Glutamatergic neuron (in vitro differentiated cells): Measurements from ENCODE around the gene ATOH1. TPM values are rescaled to one million over a fixed set of nuclear protein-coding genes. Genes with fewer than 3 reads are reported as not detected.
A peak's percentile ranks its signal among the peaks of the same experiment; 100 is the strongest.

ENCODE experiments used
- DNase-seq: peaks from one replicate; pipeline ENCODE4 v3.0.0; 2022
- H3K27ac Mint-ChIP-seq: one replicate; pipeline ENCODE4 v1.8.0; 2020; ENCODE audit warnings: mild to moderate bottlenecking, mixed read lengths, inconsistent platforms; ENCODE audit not compliant: unreplicated experiment
- H3K27me3 Mint-ChIP-seq: one replicate; pipeline ENCODE4 v1.8.0; 2020; ENCODE audit warnings: mild to moderate bottlenecking, moderate library complexity, mixed read lengths, inconsistent platforms; ENCODE audit not compliant: unreplicated experiment
- H3K36me3 Mint-ChIP-seq: one replicate; pipeline ENCODE4 v1.8.0; 2020; ENCODE audit warnings: mild to moderate bottlenecking, mixed read lengths, inconsistent platforms; ENCODE audit not compliant: unreplicated experiment
- H3K4me1 Mint-ChIP-seq: one replicate; pipeline ENCODE4 v1.8.0; 2020; ENCODE audit warnings: mild to moderate bottlenecking, low read depth, mixed read lengths, inconsistent platforms; ENCODE audit not compliant: unreplicated experiment
- H3K4me3 Mint-ChIP-seq: one replicate; pipeline ENCODE4 v1.8.0; 2020; ENCODE audit warnings: mild to moderate bottlenecking, mixed read lengths, inconsistent platforms; ENCODE audit not compliant: unreplicated experiment
- H3K9me3 Mint-ChIP-seq: one replicate; pipeline ENCODE4 v1.8.0; 2020; ENCODE audit warnings: mild to moderate bottlenecking, moderate library complexity, mixed read lengths, inconsistent platforms; ENCODE audit not compliant: unreplicated experiment
- total RNA-seq: library from RNA; stranded (reverse); fragmentation: NEBNext Ultra II Directional; extraction: Animal tissue kit (Norgen Biotek cat#: 25700); gene quantifications from one replicate; pipeline ENCODE4 v1.2.1, GENCODE V29; 2021; ENCODE audit not compliant: unreplicated experiment
- TF ChIP-seq, protein P1 (sequence below): fragments of 200-600 bp; sonication (generic); IDR thresholded peaks from one replicate; pipeline ENCODE4 v1.5.0; 2021; ENCODE audit not compliant: partially characterized antibody, unreplicated experiment

The ATOH1 gene
- total RNA-seq, 1 donor from 2014 or later, result not detected

DNA sequence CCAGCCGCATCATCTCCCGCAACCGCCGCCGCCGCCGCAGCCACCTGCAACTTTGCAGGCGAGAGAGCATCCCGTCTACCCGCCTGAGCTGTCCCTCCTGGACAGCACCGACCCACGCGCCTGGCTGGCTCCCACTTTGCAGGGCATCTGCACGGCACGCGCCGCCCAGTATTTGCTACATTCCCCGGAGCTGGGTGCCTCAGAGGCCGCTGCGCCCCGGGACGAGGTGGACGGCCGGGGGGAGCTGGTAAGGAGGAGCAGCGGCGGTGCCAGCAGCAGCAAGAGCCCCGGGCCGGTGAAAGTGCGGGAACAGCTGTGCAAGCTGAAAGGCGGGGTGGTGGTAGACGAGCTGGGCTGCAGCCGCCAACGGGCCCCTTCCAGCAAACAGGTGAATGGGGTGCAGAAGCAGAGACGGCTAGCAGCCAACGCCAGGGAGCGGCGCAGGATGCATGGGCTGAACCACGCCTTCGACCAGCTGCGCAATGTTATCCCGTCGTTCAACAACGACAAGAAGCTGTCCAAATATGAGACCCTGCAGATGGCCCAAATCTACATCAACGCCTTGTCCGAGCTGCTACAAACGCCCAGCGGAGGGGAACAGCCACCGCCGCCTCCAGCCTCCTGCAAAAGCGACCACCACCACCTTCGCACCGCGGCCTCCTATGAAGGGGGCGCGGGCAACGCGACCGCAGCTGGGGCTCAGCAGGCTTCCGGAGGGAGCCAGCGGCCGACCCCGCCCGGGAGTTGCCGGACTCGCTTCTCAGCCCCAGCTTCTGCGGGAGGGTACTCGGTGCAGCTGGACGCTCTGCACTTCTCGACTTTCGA, 654 bp downstream of the ATOH1 start:
- Mint-ChIP-seq H3K27ac (no peak overlapping the region), H3K9me3 (peaks cover 16% of the 10 kb centered on the region), H3K36me3 (peaks cover 5% of the 10 kb centered on the region), H3K27me3 (peaks cover 32% of the 10 kb centered on the region), H3K4me1 (peaks cover 13% of the 10 kb centered on the region), H3K4me3 (peak overlapping the region; percentile 89)
- peak; percentile 46 for DNase-seq
- TF ChIP-seq, protein P1, sequence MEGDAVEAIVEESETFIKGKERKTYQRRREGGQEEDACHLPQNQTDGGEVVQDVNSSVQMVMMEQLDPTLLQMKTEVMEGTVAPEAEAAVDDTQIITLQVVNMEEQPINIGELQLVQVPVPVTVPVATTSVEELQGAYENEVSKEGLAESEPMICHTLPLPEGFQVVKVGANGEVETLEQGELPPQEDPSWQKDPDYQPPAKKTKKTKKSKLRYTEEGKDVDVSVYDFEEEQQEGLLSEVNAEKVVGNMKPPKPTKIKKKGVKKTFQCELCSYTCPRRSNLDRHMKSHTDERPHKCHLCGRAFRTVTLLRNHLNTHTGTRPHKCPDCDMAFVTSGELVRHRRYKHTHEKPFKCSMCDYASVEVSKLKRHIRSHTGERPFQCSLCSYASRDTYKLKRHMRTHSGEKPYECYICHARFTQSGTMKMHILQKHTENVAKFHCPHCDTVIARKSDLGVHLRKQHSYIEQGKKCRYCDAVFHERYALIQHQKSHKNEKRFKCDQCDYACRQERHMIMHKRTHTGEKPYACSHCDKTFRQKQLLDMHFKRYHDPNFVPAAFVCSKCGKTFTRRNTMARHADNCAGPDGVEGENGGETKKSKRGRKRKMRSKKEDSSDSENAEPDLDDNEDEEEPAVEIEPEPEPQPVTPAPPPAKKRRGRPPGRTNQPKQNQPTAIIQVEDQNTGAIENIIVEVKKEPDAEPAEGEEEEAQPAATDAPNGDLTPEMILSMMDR, result no peak

DNA sequence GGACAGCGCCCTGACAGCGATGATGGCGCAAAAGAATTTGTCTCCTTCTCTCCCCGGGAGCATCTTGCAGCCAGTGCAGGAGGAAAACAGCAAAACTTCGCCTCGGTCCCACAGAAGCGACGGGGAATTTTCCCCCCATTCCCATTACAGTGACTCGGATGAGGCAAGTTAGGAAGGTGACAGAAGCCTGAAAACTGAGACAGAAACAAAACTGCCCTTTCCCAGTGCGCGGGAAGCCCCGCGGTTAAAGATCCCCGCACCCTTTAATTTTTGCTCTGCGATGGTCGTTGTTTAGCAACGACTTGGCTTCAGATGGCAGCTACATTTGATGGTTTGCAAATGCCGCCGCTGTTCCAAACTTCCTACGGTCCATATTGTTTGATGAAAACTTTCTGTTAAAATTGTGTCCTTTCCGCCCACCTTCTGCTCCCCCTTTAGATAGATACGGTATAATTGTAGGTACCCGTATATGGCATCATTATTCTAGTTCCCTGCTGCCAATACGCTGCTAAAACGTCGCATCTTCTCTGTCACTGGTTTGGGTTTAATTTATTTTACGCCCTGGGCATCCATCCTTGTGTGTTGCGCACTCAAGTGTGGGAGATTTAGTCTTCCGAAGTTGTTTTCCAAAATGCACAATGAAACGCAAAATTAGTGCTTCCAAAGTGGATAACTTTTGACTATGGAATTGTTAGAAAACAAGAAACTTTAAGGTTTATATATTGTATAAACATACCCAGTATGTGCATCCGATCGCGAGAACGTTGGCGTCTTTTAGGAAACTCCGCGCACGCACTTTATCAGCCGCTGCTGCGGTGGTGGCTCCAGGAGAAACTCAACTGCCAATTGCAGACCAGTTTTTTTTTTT, 1.5 kb downstream of the ATOH1 start:
- no peak overlapping the region for H3K27ac Mint-ChIP-seq

DNA sequence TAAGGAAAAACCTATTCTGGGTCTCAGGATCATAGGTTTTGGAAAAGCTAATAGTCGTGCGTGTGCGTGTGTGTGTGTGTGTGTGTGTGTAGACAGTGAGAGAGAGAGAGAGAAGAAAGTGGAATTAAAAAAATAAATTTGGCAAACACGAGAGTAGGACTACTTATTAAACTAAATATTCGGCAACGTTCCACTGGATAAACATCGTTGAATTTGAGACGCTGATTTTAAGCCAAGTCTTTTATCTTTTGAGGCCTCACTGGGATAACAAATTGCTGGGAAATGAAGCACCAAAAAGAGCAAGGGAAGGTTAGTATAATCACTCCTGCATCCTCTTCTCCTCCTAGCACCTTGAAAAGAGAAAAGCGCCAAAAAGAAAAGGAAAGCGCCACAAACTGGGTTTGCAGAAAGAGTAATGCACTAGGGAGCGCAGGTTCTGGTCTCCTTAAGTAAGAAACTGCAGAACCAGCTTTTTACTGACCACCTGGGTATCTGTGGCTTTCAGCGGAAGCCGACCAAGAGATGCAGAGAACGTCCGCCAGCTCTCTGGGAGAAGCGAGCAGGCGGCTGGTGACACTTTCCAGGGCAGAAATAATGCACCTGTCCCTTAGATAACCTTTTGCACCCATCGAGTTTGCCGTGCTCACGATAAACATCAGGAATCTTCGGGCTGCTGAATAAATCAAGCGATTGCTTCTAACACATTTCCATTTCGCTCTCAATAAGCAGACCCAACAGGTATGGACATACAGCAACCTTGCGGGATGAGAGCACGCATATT, 3.4 kb downstream of the ATOH1 start:
- Mint-ChIP-seq H3K27ac (no peak overlapping the region), H3K4me1 (peaks cover 13% of the 10 kb centered on the region), H3K4me3 (no peak overlapping the region), H3K27me3 (peaks cover 29% of the 10 kb centered on the region), H3K36me3 (peaks cover 5% of the 10 kb centered on the region), H3K9me3 (peaks cover 16% of the 10 kb centered on the region)
- DNase-seq, result no peak
- TF ChIP-seq, protein P1, result no peak

More for the DNA sequence above, 1.5 kb downstream of the ATOH1 start:
- Mint-ChIP-seq H3K36me3 (peaks cover 5% of the 10 kb centered on the region), H3K27me3 (peaks cover 32% of the 10 kb centered on the region), H3K4me1 (peaks cover 13% of the 10 kb centered on the region), H3K9me3 (peaks cover 16% of the 10 kb centered on the region), H3K4me3 (peak overlapping the region; percentile 89)
- TF ChIP-seq, protein P1, result no peak
- DNase-seq, result no peak

DNA sequence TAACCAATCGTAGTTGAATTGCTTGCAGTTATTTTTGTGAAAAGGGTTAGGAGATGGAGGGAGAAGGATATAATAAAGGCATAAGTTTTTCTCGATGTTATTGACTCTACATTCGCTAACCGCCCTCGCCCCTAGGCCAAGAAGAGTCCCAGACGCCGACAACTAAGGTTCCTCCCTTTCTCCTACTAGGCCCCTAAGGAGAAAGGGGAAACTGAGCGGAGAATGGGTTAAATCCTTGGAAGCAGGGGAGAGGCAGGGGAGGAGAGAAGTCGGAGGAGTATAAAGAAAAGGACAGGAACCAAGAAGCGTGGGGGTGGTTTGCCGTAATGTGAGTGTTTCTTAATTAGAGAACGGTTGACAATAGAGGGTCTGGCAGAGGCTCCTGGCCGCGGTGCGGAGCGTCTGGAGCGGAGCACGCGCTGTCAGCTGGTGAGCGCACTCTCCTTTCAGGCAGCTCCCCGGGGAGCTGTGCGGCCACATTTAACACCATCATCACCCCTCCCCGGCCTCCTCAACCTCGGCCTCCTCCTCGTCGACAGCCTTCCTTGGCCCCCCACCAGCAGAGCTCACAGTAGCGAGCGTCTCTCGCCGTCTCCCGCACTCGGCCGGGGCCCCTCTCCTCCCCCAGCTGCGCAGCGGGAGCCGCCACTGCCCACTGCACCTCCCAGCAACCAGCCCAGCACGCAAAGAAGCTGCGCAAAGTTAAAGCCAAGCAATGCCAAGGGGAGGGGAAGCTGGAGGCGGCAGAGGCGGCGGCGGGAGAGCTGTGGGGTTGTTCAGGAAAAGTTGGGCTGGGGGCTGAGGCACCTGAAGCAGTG, 5.9 kb downstream of the ATOH1 start:
- TF ChIP-seq, protein P1, result no peak
- peaks cover 7% of the 10 kb centered on the region for H3K4me1 Mint-ChIP-seq
- DNase-seq, result peak; percentile 61
- peaks cover 24% of the 10 kb centered on the region for H3K27me3 Mint-ChIP-seq
- no peak overlapping the region for H3K27ac Mint-ChIP-seq
- H3K4me3 Mint-ChIP-seq, result peak overlapping the region; percentile 91
- peaks cover 14% of the 10 kb centered on the region for H3K9me3 Mint-ChIP-seq
- no peaks in the 10 kb centered on the region for H3K36me3 Mint-ChIP-seq
